GM12875 (cell line): ENCODE measurements around the gene ANXA11.

Source experiments
- H3K4me3 ChIP-seq: one replicate; pipeline ENCODE4 v1.5.1; 2011; ENCODE audit warnings: low read depth, low read length, control low read depth
- CTCF ChIP-seq: IDR thresholded peaks from 2 replicates; pipeline ENCODE4 v1.5.1; 2011; ENCODE audit warnings: low read depth, mild to moderate bottlenecking, control low read depth, inconsistent platforms, low read length, moderate library complexity, borderline replicate concordance; ENCODE audit not compliant: insufficient read depth

Gene ANXA11

GRCh38 chr10:80167471-80168161, 37.7 kb downstream of the ANXA11 start:
- H3K4me3 ChIP-seq, result no peak overlapping the region
- no peak for TF ChIP-seq CTCF

- H3K4me3 ChIP-seq, result no peak overlapping the region
- no peak for TF ChIP-seq CTCF
Observed at GRCh38 chr10:80166581-80167470, 38.5 kb downstream of the ANXA11 start.

- TF ChIP-seq CTCF, result no peak
- H3K4me3 ChIP-seq, result no peak overlapping the region
Observed at GRCh38 chr10:80165173-80165572, 40.2 kb downstream of the ANXA11 start.

GRCh38 chr10:80164596-80164995, 40.7 kb downstream of the ANXA11 start:
- TF ChIP-seq CTCF, result no peak
- H3K4me3 ChIP-seq, result no peak overlapping the region

GRCh38 chr10:80163741-80164341, 41.5 kb downstream of the ANXA11 start:
- no peak overlapping the region for H3K4me3 ChIP-seq
- TF ChIP-seq CTCF, result no peak

- TF ChIP-seq CTCF, result no peak
- no peak overlapping the region for H3K4me3 ChIP-seq
Observed at GRCh38 chr10:80161321-80162083, 43.8 kb downstream of the ANXA11 start.
